Measurements from ENCODE around the gene B3GALNT2.

- TF ChIP-seq CTCF (IDR thresholded peaks at IDR 0.05; ENCODE audit: insufficient read depth, low read length, poor library complexity, severe bottlenecking): no peak
- TF ChIP-seq EZH2phosphoT487 (conservative IDR thresholded peaks at IDR 0.05; ENCODE audit: low read length): no peak
Measured at GRCh38 chr1:235429143-235429542, 75.1 kb downstream of the B3GALNT2 start.
